Colonic mucosa (tissue), 4 donors: ENCODE data around the gene CRB2. TPM values are rescaled to one million over a fixed set of nuclear protein-coding genes. Genes with fewer than 3 reads are reported as not detected.

Source experiments
- DNase-seq: peaks from one replicate; pipeline ENCODE4 v3.0.0-alpha.2; 2020
- H3K27ac ChIP-seq: fragments of 200-600 bp; one replicate; pipeline ENCODE4 v1.8.0; 2021
- H3K27me3 ChIP-seq: fragments of 200-600 bp; one replicate; pipeline ENCODE4 v1.8.0; 2021
- H3K36me3 ChIP-seq: fragments of 200-600 bp; one replicate; pipeline ENCODE4 v1.8.0; 2021
- H3K4me1 ChIP-seq: fragments of 200-600 bp; one replicate; pipeline ENCODE4 v1.8.0; 2021; ENCODE audit warnings: mild to moderate bottlenecking
- H3K4me3 ChIP-seq: fragments of 200-600 bp; one replicate; pipeline ENCODE4 v1.8.0; 2021
- H3K9ac ChIP-seq, 2 donors: one replicate each; pipeline ENCODE4 v1.7.0; 2013; ENCODE audit warnings: control low read depth in 2 of 2, low read depth in 2 of 2, low read length in 2 of 2
- H3K9me3 ChIP-seq: fragments of 200-600 bp; one replicate; pipeline ENCODE4 v1.8.0; 2021
- intact Hi-C: fragments of 100-400 bp; cut with DNase I; formaldehyde crosslinking; loops from one replicate; pipeline ENCODE4 v1.14.1; 2022
- total RNA-seq, 2 donors: library from RNA; stranded (reverse); fragmentation: NEBNext Ultra II Directional in 1 of 2; extraction: Animal tissue kit (Norgen Biotek cat#: 25700) in 1 of 2; gene quantifications; one replicate each; pipeline ENCODE4 v1.2.1, GENCODE V29; 2021
- TF ChIP-seq, protein P1 (sequence below): fragments of 200-600 bp; IDR thresholded peaks from one replicate; pipeline ENCODE4 v1.8.0; 2022; ENCODE audit warnings: antibody characterized with exemption, mild to moderate bottlenecking
- donor health status: healthy.
- donor health status: DM: no; HTN: no; CAD: no.
- donor health status: DM: no; HTN: no; CAD: no.

Gene CRB2
- total RNA-seq, 2 donors from 2014 or later: 0.69 to 2.4 TPM

DNA sequence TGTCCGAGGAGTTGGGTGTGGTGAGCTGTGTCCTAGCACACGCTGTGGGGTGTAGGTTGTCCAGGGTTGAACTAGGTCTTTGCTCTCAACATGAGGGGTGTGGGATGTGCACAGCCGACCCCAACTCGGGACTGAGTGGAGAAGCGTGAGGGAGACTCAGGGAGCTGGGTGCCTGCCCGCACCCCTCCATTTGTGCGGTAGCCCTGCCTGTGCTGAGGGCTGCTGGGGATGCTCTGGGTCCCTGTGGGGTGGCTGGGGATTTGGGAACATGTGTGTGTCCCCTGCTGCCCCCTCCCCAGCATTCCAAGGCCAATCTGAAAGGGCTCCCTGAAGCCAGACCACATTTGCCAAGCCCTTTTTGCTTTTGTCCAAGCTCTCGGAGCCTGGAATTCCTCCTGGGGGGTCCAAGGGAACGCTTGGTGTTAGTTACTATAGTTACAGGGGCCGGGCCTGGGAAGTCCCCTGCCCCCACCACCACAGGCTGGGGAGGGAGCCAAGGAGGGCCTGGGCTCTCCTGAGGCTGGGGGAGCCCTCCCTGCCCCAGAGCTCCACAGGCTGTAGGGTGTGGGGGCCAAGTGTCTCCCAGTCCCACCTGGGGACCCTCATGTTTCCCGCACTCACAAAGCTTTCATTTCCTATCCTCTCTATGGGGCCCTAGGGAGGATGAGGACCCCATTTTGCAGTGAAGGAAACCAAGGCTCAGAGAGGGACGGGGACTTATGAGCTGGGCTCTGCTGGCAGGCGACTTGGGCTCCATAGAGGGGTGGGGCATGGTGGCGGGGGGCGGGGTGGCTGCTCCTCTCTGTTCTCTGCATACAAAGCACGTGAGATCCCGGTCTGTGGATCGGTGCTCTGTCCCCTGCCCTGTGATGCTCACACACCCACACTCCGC lies 1.1 kb downstream of the CRB2 start:
- Histone ChIP-seq H3K9ac (no peak overlapping the region), H3K27ac (no peak overlapping the region), H3K4me1 (peaks cover 10% of the 10 kb centered on the region), H3K4me3 (no peak overlapping the region), H3K36me3 (no peaks in the 10 kb centered on the region), H3K9me3 (no peaks in the 10 kb centered on the region), H3K27me3 (no peaks in the 10 kb centered on the region)
- no peak for DNase-seq
- intact Hi-C loops: no loop called here
- TF ChIP-seq, protein P1, sequence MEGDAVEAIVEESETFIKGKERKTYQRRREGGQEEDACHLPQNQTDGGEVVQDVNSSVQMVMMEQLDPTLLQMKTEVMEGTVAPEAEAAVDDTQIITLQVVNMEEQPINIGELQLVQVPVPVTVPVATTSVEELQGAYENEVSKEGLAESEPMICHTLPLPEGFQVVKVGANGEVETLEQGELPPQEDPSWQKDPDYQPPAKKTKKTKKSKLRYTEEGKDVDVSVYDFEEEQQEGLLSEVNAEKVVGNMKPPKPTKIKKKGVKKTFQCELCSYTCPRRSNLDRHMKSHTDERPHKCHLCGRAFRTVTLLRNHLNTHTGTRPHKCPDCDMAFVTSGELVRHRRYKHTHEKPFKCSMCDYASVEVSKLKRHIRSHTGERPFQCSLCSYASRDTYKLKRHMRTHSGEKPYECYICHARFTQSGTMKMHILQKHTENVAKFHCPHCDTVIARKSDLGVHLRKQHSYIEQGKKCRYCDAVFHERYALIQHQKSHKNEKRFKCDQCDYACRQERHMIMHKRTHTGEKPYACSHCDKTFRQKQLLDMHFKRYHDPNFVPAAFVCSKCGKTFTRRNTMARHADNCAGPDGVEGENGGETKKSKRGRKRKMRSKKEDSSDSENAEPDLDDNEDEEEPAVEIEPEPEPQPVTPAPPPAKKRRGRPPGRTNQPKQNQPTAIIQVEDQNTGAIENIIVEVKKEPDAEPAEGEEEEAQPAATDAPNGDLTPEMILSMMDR: no peak

DNA sequence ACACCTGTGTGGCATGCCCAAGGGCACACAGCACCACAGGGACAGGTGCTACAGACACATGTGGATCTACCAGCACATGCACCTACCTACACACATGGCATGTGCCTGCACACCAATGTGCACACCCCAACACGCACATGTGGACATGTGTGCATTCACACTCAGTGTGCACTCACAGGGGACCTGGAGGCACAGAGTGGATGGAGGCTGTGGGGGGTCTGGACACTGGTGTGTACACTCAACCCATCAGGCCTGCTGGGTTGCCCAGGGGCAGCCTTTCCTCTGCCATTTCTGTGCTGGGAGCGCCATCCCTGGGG lies 1.7 kb downstream of the CRB2 start:
- Histone ChIP-seq H3K27me3 (no peaks in the 10 kb centered on the region), H3K4me3 (no peak overlapping the region), H3K9ac (no peak overlapping the region), H3K9me3 (no peaks in the 10 kb centered on the region), H3K4me1 (peaks cover 10% of the 10 kb centered on the region), H3K27ac (no peak overlapping the region), H3K36me3 (no peaks in the 10 kb centered on the region)
- no peak for DNase-seq
- intact Hi-C loops: no loop called here
- TF ChIP-seq, protein P1: no peak

DNA sequence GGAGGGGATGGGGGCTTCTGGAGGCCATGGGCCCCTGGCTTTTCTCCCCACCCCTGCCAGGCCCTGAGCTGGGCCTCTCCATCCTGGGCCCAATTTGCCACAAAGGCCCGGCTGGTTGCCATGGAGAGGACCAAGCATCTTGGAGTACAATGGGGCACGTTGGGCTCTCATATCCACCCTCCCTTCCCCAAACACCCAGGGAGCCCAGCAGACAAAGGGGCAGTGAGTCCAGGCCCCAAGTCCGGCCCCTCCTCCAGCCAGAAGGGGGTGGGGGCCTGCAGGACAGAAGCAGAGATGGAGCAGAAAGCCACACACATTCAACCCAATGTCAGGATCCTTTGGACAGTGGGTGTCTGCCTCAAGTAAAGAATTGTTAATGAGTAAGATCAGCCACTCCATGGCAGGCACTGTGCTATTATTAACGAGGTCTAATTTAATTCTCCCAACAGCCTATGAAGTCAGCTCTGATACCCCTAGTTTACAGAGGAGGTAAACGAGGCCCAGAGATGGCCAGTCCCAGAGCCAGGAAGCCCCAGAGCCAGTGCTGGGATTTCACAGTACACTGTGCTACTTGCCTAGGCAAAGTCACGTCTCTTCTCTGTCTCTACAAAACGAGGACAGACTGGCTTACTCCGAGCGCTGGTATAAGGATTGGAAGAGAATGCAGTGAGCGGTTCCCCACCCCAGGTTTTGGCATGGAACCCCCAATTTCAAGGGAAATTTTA lies 2.3 kb downstream of the CRB2 start:
- no peak overlapping the region for H3K4me3 ChIP-seq
- H3K27ac ChIP-seq: no peak overlapping the region
- H3K27me3 ChIP-seq: no peaks in the 10 kb centered on the region
- H3K9ac ChIP-seq: no peak overlapping the region
- no peaks in the 10 kb centered on the region for H3K9me3 ChIP-seq
- intact Hi-C loops: no loop called here
- no peaks in the 10 kb centered on the region for H3K36me3 ChIP-seq
- TF ChIP-seq, protein P1: no peak
- DNase-seq: no peak
- H3K4me1 ChIP-seq: peaks cover 10% of the 10 kb centered on the region

DNA sequence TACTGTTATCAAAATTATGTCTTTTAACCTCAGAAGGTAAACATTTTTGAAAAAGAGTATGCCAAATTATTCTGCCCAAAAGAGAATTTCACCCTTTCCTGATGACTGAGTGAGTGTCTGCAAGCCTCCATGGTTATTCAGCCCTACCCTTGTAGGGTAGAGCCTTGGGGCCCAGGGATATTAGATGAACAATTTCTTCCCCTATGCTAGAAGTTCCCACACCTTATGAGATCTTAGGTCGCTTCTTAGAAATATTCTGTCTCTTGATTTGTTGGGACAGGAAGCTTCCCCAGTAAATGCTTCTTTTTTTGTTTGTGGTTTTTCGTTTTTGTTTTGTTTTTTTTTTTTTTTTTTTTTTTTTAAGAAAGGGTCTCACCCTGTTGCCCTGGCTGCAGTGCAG lies 3.1 kb downstream of the CRB2 start:
- intact Hi-C loops: no loop called here
- Histone ChIP-seq H3K9me3 (no peaks in the 10 kb centered on the region), H3K27ac (no peak overlapping the region), H3K27me3 (no peaks in the 10 kb centered on the region), H3K4me1 (peaks cover 10% of the 10 kb centered on the region), H3K4me3 (no peak overlapping the region), H3K36me3 (no peaks in the 10 kb centered on the region), H3K9ac (no peak overlapping the region)
- TF ChIP-seq, protein P1: no peak
- no peak for DNase-seq

DNA sequence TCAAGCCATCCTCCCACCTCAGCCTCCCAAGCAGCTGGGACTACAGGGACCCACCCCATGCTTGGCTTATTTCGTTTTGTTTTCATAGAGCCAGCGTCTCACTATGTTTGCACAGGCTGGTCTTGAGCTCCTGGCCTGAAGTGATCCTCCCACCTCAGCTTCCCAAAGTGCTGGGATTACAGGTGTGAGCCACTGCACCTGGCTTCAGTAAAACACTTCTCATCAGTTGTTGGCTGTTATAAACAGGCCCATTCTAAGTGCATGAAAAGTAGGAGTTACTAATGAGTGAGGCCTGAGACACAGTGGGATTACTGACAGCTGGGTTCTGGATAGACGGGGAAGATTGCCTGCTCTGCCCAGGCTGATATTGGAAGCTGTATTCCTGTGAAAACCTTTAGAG lies 3.5 kb downstream of the CRB2 start:
- Histone ChIP-seq H3K9me3 (no peaks in the 10 kb centered on the region), H3K9ac (no peak overlapping the region), H3K36me3 (no peaks in the 10 kb centered on the region), H3K27ac (no peak overlapping the region), H3K4me3 (no peak overlapping the region), H3K4me1 (peaks cover 10% of the 10 kb centered on the region), H3K27me3 (no peaks in the 10 kb centered on the region)
- intact Hi-C loops: no loop called here
- peak; percentile 48 for DNase-seq
- TF ChIP-seq, protein P1: no peak
